ENCODE data around the gene CROCC2.

The CROCC2 gene

GRCh38 chr2:240967681-240968621 is 61.8 kb downstream of the CROCC2 start:
- DNase-seq (ENCODE audit: low read depth) = no peak
- TF ChIP-seq CTCF (IDR thresholded peaks at IDR 0.05; ENCODE audit: low read depth, low read length, missing control alignments) = no peak
- H3K4me3 ChIP-seq (ENCODE audit: low read depth, low read length) = no peak overlapping the region
- in situ Hi-C loops (cut with HindIII; ENCODE audit: low sequenced_read_pairs) = no loop called here

DNA sequence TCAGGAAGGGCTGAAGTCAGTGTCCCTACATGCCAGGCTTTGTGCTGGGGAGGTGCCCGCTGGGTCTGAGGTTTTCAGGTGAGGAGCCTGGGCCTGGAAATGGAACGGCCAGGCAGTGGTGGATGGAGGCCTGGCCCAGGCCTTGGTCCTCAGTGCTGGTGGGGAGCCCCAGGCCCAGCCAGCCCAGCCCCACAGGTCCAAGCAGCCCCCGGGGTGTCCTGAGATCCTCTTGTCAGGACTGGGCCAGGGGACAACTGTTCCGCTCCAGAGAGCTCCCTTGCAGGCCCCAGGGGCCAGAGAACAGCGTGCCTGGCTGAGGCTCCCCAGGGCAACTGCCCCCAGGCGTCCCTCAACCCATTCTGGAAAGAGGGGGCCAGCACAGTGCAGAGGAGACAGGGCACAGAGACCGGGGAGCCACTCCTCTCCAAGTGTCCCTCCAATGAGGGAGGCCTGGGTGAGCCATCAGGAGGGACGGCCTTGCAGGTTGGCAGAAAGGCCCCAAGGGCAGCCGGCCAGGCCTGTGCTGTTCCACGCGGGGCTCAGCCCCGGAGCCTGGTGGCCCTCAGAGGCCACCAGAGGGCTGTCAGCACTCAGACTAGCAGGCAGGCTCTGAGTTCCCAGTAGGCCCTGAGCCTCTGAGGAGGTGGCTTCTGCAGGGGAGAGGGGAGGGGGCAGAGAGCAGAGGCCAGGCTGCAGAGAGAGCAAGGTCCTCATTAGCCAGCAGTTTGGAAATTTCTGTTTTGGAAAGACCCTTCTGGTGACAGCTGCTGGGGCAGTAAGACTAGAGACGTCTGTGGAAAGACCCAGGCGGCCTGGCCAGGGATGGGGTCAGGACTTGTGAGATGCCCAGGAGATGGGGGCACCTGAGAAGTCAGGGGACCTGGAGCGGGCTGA is 62.8 kb downstream of the CROCC2 start:
- no peak for DNase-seq (ENCODE audit: low read depth)
- in situ Hi-C loops (cut with HindIII; ENCODE audit: low sequenced_read_pairs) = no loop called here
- no peak for TF ChIP-seq CTCF (IDR thresholded peaks at IDR 0.05; ENCODE audit: low read depth, low read length, missing control alignments)
- H3K4me3 ChIP-seq (ENCODE audit: low read depth, low read length) = no peak overlapping the region

GRCh38 chr2:240970104-240970503 is 64.0 kb downstream of the CROCC2 start:
- no peak for TF ChIP-seq CTCF (IDR thresholded peaks at IDR 0.05; ENCODE audit: low read depth, low read length, missing control alignments)
- in situ Hi-C loops (cut with HindIII; ENCODE audit: low sequenced_read_pairs) = no loop called here
- DNase-seq (ENCODE audit: low read depth) = no peak
- no peak overlapping the region for H3K4me3 ChIP-seq (ENCODE audit: low read depth, low read length)

DNA sequence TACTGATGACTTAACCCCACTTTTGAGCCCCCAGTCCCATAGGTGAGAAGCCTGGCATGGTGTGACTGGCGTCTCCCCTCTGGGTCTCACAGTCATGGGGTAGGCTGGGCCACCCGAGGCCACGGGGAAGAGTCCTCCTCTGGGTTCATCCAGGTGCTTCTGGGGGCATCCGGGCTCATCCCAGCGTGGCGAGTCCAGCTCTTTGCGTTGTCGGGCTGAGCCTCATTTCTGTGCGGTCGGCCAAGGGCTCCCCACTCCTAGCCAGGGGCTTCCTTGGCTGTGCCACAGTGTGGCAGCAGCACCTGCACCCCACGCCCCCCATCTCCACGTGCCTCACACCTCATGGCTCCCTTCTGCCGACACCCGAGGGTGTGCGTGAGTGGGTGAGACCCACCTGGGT is 64.7 kb downstream of the CROCC2 start:
- in situ Hi-C loops (cut with HindIII; ENCODE audit: low sequenced_read_pairs) = no loop called here
- no peak overlapping the region for H3K4me3 ChIP-seq (ENCODE audit: low read depth, low read length)
- no peak for TF ChIP-seq CTCF (IDR thresholded peaks at IDR 0.05; ENCODE audit: low read depth, low read length, missing control alignments)
- DNase-seq (ENCODE audit: low read depth) = no peak

- H3K4me3 ChIP-seq (ENCODE audit: low read depth, low read length) = no peak overlapping the region
Observed at GRCh38 chr2:240972201-240972600, 66.1 kb downstream of the CROCC2 start.

More at GRCh38 chr2:240972201-240972600, 66.1 kb downstream of the CROCC2 start:
- in situ Hi-C loops (cut with HindIII; ENCODE audit: low sequenced_read_pairs) = no loop called here
- no peak for DNase-seq (ENCODE audit: low read depth)
- TF ChIP-seq CTCF (IDR thresholded peaks at IDR 0.05; ENCODE audit: low read depth, low read length, missing control alignments) = no peak

Data from astrocyte of the cerebellum (primary cell).